ENCODE data around the gene OLFML2B. TPM values are rescaled to one million over a fixed set of nuclear protein-coding genes. Genes with fewer than 3 reads are reported as not detected.

Gene OLFML2B
- total RNA-seq, 1 donor from 2014 or later = 3.4 TPM

- intact Hi-C loops (cut with micrococcal nuclease) = no loop called here
- DNase-seq = no peak
- H3K4me1 ChIP-seq = peaks cover 16% of the 10 kb centered on the region
- no peak overlapping the region for H3K4me3 ChIP-seq
- no peak overlapping the region for H3K27ac ChIP-seq (replicated peaks)
- H3K27me3 ChIP-seq (ENCODE audit: low read depth) = peaks cover 26% of the 10 kb centered on the region
- H3K36me3 ChIP-seq = no peaks in the 10 kb centered on the region
- TF ChIP-seq CTCF (IDR thresholded peaks at IDR 0.05; ENCODE audit: borderline replicate concordance) = no peak
- no peaks in the 10 kb centered on the region for H3K9me3 ChIP-seq (replicated peaks)
Observed at GRCh38 chr1:162028726-162029125, 5.1 kb upstream of the OLFML2B start.

DNA sequence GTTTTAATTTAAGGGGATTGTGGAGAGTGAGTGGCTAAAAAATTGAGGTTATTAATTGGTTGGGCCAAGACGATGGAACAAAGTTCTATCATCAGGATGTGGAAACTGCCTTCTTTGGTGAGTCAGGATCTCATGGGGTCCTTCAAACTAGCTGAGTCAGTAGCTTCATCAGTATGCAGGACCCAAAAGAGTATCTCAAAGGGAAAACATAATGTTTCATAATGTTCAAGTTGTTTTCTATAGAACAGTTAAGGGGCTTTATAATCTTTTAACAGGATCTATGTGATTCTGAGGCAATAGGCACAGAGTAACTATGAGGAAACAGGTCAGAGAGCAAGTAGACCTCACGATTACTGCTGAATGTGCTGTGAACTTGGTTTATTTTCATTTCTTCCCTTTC is 3.2 kb upstream of the OLFML2B start:
- Histone ChIP-seq H3K9me3 (replicated peaks) (no peaks in the 10 kb centered on the region), H3K27me3 (ENCODE audit: low read depth) (peaks cover 26% of the 10 kb centered on the region), H3K36me3 (no peaks in the 10 kb centered on the region), H3K4me3 (no peak overlapping the region), H3K4me1 (peaks cover 16% of the 10 kb centered on the region), H3K27ac (replicated peaks) (no peak overlapping the region)
- no peak for TF ChIP-seq CTCF (IDR thresholded peaks at IDR 0.05; ENCODE audit: borderline replicate concordance)
- DNase-seq = no peak
- intact Hi-C loops (cut with micrococcal nuclease) = no loop called here

DNA sequence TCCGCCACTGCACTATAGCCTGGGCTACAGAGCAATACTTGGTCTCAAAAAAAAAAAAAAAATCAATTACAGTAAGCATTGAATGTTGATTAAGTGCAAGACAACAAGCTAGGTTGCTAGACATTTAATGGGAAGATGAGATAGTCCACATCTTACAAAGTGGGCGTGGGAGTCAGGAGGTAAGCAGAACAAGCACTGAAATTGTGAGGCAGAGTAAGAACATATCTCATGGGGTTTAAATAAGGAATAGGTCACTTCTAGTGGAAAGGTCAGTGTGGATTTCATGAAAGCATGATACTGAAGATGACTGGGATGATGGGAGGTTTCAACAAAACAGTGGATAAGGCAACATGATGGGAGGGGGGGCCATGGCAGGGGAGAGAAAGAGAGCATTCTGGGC is 1.9 kb upstream of the OLFML2B start:
- Histone ChIP-seq H3K4me1 (peaks cover 25% of the 10 kb centered on the region), H3K4me3 (no peak overlapping the region), H3K36me3 (no peaks in the 10 kb centered on the region), H3K9me3 (replicated peaks) (no peaks in the 10 kb centered on the region), H3K27ac (replicated peaks) (no peak overlapping the region), H3K27me3 (ENCODE audit: low read depth) (peaks cover 26% of the 10 kb centered on the region)
- no peak for TF ChIP-seq CTCF (IDR thresholded peaks at IDR 0.05; ENCODE audit: borderline replicate concordance)
- intact Hi-C loops (cut with micrococcal nuclease) = no loop called here
- no peak for DNase-seq

GRCh38 chr1:162023181-162023546 is 505 bp downstream of the OLFML2B start:
- H3K36me3 ChIP-seq = no peaks in the 10 kb centered on the region
- H3K27me3 ChIP-seq (ENCODE audit: low read depth) = peaks cover 17% of the 10 kb centered on the region
- peak overlapping the region; percentile 74 for H3K4me3 ChIP-seq
- intact Hi-C loops (cut with micrococcal nuclease) = no loop called here
- no peak for TF ChIP-seq CTCF (IDR thresholded peaks at IDR 0.05; ENCODE audit: borderline replicate concordance)
- H3K27ac ChIP-seq (replicated peaks) = no peak overlapping the region
- DNase-seq = no peak
- H3K4me1 ChIP-seq = peaks cover 49% of the 10 kb centered on the region
- H3K9me3 ChIP-seq (replicated peaks) = no peaks in the 10 kb centered on the region

GRCh38 chr1:162022626-162023025 is 1.0 kb downstream of the OLFML2B start:
- TF ChIP-seq CTCF (IDR thresholded peaks at IDR 0.05; ENCODE audit: borderline replicate concordance) = no peak
- peak overlapping the region; percentile 74 for H3K4me3 ChIP-seq
- peaks cover 51% of the 10 kb centered on the region for H3K4me1 ChIP-seq
- no peak for DNase-seq
- intact Hi-C loops (cut with micrococcal nuclease) = no loop called here
- no peaks in the 10 kb centered on the region for H3K9me3 ChIP-seq (replicated peaks)
- H3K36me3 ChIP-seq = no peaks in the 10 kb centered on the region
- no peak overlapping the region for H3K27ac ChIP-seq (replicated peaks)
- peaks cover 17% of the 10 kb centered on the region for H3K27me3 ChIP-seq (ENCODE audit: low read depth)

GRCh38 chr1:162021124-162021523 is 2.5 kb downstream of the OLFML2B start:
- TF ChIP-seq CTCF (IDR thresholded peaks at IDR 0.05; ENCODE audit: borderline replicate concordance) = no peak

More at GRCh38 chr1:162021124-162021523, 2.5 kb downstream of the OLFML2B start:
- DNase-seq = no peak
- intact Hi-C loops (cut with micrococcal nuclease) = no loop called here
- Histone ChIP-seq H3K36me3 (no peaks in the 10 kb centered on the region), H3K4me1 (peaks cover 51% of the 10 kb centered on the region), H3K4me3 (no peak overlapping the region), H3K27me3 (ENCODE audit: low read depth) (peaks cover 16% of the 10 kb centered on the region), H3K9me3 (replicated peaks) (no peaks in the 10 kb centered on the region), H3K27ac (replicated peaks) (no peak overlapping the region)
